Fibroblast of mammary gland (primary cell): ENCODE data around the gene SLC1A3.

Experiments used
- DNase-seq: peaks from one replicate; pipeline ENCODE4 v3.0.0-alpha.2; 2010; ENCODE audit warnings: low read depth
- H3K4me3 ChIP-seq: 2 replicates; pipeline ENCODE4 v1.5.1; 2011; ENCODE audit warnings: low read depth, mild to moderate bottlenecking, low read length, moderate library complexity; ENCODE audit not compliant: control insufficient read depth
- TF ChIP-seq, protein P1 (sequence below): conservative IDR thresholded peaks from 2 replicates; pipeline ENCODE4 v1.5.1; 2011; ENCODE audit warnings: low read depth, low read length, inconsistent platforms; ENCODE audit not compliant: control insufficient read depth, insufficient read depth

The SLC1A3 gene

DNA sequence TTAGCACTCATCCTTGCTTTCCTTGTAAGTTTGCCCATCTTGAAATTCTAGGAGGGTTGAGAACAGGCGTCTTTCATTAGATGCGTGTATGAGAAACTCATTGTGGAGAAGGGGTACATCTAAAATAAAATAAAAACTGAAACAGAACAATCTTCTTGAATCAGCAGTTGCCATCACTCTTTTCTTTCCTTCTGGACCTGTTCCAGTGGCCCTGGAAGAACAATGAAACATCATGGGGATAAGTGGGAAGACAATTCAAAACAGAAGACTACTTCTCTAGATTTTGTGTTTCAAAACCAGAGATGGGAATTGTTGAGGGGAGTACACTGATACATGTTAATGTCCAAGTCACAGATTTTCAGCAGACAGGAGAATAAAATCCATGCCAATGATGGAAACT lies 59.9 kb downstream of the SLC1A3 start:
- DNase-seq: no peak
- H3K4me3 ChIP-seq: no peak overlapping the region
- TF ChIP-seq, protein P1, sequence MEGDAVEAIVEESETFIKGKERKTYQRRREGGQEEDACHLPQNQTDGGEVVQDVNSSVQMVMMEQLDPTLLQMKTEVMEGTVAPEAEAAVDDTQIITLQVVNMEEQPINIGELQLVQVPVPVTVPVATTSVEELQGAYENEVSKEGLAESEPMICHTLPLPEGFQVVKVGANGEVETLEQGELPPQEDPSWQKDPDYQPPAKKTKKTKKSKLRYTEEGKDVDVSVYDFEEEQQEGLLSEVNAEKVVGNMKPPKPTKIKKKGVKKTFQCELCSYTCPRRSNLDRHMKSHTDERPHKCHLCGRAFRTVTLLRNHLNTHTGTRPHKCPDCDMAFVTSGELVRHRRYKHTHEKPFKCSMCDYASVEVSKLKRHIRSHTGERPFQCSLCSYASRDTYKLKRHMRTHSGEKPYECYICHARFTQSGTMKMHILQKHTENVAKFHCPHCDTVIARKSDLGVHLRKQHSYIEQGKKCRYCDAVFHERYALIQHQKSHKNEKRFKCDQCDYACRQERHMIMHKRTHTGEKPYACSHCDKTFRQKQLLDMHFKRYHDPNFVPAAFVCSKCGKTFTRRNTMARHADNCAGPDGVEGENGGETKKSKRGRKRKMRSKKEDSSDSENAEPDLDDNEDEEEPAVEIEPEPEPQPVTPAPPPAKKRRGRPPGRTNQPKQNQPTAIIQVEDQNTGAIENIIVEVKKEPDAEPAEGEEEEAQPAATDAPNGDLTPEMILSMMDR: no peak

DNA sequence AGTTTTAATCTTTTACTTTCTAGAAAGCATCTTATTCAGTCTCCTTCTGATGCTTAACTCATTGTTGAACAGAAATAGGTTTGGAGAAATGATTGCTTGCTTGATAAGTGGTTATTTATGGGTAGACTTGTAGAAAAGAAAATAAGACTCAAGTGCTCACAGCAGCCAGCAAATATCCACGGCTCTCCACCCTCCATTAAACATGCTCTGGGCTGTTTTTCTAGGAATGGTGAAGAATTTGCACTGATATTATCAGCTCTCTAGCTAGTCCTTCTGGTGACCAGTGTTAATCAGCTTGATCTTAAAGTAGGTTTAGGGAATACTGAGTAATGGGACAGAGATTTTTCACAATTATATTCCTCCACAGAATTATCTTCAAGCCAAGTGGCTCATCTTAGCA lies 60.6 kb downstream of the SLC1A3 start:
- TF ChIP-seq, protein P1: no peak
- H3K4me3 ChIP-seq: no peak overlapping the region
- DNase-seq: no peak

DNA sequence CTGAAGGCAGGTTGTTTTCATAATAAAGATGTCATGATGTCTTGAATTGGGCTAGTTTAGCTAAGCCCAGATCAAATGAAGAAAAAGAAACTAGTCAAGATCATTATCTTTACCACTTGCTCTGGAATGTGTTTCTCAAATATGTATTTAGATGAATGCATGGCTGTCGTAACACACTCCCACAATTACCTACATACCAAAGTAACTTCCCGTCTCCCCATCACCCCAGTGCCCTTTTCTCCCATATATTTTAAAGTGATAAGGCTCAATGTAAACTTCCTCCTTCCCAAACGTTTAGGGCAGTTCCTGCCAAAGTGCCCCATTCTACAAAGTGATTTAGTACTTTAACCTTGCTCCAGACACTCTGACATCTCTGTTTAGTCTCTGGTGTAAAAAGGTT lies 61.4 kb downstream of the SLC1A3 start:
- no peak for DNase-seq
- TF ChIP-seq, protein P1: no peak
- H3K4me3 ChIP-seq: no peak overlapping the region

DNA sequence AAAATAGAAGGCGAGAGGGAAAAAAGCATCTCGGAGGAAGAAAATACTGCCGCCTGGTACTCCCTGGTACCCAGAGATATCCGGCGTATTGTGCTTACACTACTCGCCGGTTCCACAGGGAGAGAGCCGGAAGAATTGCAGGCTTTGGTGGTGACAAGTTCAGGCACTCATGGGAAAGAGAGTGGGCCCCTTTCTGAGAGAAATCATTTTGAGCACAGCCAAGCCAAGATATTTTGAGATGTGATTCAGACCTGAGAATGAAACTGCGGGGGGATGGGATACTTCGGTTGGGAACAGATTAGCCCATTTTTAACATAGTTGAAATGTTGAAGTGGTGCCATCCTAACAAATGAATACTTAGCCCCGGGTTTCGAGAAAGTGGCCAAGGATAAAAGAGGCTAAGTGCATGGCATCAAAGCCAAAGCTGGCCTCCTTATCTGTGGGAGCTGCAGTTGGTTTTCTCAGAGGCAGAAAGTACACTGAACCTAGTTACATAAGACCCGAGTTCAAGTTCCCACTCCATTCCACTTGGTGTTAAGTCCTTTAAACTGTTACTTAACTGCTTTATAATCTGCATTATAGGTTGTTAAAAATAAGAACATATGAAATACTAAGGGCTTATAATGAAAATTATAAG lies 62.7 kb downstream of the SLC1A3 start:
- TF ChIP-seq, protein P1: no peak
- H3K4me3 ChIP-seq: no peak overlapping the region
- no peak for DNase-seq

DNA sequence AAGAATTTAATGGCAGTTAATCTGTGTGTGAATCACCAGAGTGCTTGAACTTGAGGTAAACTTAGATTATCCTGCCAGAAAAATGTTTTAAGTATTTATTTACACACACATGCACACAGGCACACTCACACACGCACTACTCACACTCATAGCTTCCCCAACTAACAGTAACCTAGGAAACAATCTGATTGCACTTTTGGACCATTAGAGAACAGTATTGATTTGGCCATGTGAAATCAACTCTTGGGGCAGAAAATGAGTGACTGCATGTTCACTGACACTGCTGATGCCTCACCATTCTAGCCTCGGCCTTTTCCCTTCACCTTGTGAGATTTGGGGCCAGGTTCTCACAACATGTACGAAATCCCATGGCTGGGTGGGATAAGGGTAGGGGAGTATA lies 64.1 kb downstream of the SLC1A3 start:
- TF ChIP-seq, protein P1: no peak
- DNase-seq: no peak
- no peak overlapping the region for H3K4me3 ChIP-seq

DNA sequence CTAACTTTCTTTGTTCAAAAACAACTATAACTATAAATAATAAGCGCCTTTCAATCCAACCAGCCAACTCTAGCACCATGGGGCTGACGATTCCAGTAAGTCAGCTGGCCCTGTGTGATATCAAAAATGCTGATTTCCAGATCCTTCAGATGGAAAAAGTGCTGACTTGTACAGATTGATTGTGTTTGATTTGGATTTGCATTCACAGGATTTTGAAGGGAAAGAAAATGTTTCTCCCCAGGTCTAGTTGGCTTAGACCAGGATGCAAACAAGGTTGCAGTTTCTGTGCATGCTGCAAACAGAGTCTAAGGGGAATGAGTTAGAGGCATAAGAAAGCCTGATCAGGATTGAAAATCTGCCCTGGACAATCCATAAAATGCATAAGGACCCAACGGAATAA lies 68.9 kb downstream of the SLC1A3 start:
- no peak for DNase-seq
- TF ChIP-seq, protein P1: no peak
- H3K4me3 ChIP-seq: no peak overlapping the region
